Endodermal cell (in vitro differentiated cells): ENCODE results near the gene C1QC. TPM values are rescaled to one million over a fixed set of nuclear protein-coding genes. Genes with fewer than 3 reads are reported as not detected.

Experiments
- DNase-seq: peaks from one replicate; pipeline ENCODE4 v3.0.0-alpha.2; 2017
- H3K27ac ChIP-seq: 2 replicates; pipeline ENCODE4 v1.5.1; 2013; ENCODE audit warnings: mild to moderate bottlenecking, low read depth, low read length, moderate library complexity
- H3K27me3 ChIP-seq: 2 replicates; pipeline ENCODE4 v1.6.1; 2013; ENCODE audit warnings: mild to moderate bottlenecking, low read length, moderate library complexity; ENCODE audit not compliant: insufficient read depth, control insufficient read depth, poor library complexity, severe bottlenecking
- H3K36me3 ChIP-seq: 2 replicates; pipeline ENCODE4 v1.7.0; 2013; ENCODE audit warnings: mild to moderate bottlenecking, low read length, moderate library complexity; ENCODE audit not compliant: control insufficient read depth, insufficient read depth
- H3K4me1 ChIP-seq: one replicate; pipeline ENCODE4 v1.7.0; 2013; ENCODE audit warnings: low read length; ENCODE audit not compliant: control insufficient read depth, insufficient read depth
- H3K4me3 ChIP-seq: 2 replicates; pipeline ENCODE4 v1.5.1; 2013; ENCODE audit warnings: mild to moderate bottlenecking, low read length, moderate library complexity
- H3K9ac ChIP-seq: 2 replicates; pipeline ENCODE4 v1.6.1; 2013; ENCODE audit warnings: mild to moderate bottlenecking, low read length, moderate library complexity; ENCODE audit not compliant: poor library complexity, severe bottlenecking; ENCODE audit errors: extremely low read depth
- H3K9me3 ChIP-seq: 2 replicates; pipeline ENCODE4 v1.6.1; 2013; ENCODE audit warnings: mild to moderate bottlenecking, low read length, moderate library complexity; ENCODE audit not compliant: control insufficient read depth
- H3K27ac Mint-ChIP-seq: 2 replicates; pipeline ENCODE4 v1.8.0; 2020; ENCODE audit warnings: mixed read lengths
- H3K27me3 Mint-ChIP-seq: 2 replicates; pipeline ENCODE4 v1.8.0; 2021; ENCODE audit warnings: mild to moderate bottlenecking, mixed read lengths; ENCODE audit not compliant: insufficient read depth
- H3K36me3 Mint-ChIP-seq: 2 replicates; pipeline ENCODE4 v1.8.0; 2020; ENCODE audit warnings: low read depth, mixed read lengths
- H3K4me1 Mint-ChIP-seq: 2 replicates; pipeline ENCODE4 v1.8.0; 2020; ENCODE audit warnings: mixed read lengths
- H3K4me3 Mint-ChIP-seq: 2 replicates; pipeline ENCODE4 v1.8.0; 2020; ENCODE audit warnings: mild to moderate bottlenecking, moderate library complexity, mixed read lengths
- H3K9me3 Mint-ChIP-seq: 2 replicates; pipeline ENCODE4 v1.8.0; 2020; ENCODE audit warnings: mild to moderate bottlenecking, mixed read lengths
- WGBS, 2 experiments: methylation state at CpG; one replicate each; pipeline versions ENCODE4 v1.1.5 to v1.1.7; 2013; ENCODE audit warnings: missing lambda C conversion rate in 2 of 2, mixed read lengths in 1 of 2; ENCODE audit not compliant: insufficient coverage in 1 of 2, insufficient read length in 1 of 2; 5-methylcytosine and 5-hydroxymethylcytosine counted together
- total RNA-seq, 2 donors: library from RNA; stranded (reverse); fragmentation: NEBNext Ultra II Directional in 1 of 2; extraction: Animal tissue kit (Norgen Biotek cat#: 25700) in 1 of 2; gene quantifications; 2 replicates in 1 of 2; 3 replicates in 1 of 2; pipeline ENCODE4 v1.2.1, GENCODE V29; 2021
- TF ChIP-seq, protein P1 (sequence below): fragments of 200-600 bp; sonication (generic); conservative IDR thresholded peaks from 2 replicates; pipeline ENCODE4 v1.5.0; 2021; ENCODE audit warnings: antibody characterized with exemption, mild to moderate bottlenecking

C1QC gene
- total RNA-seq, 2 donors from 2014 or later, result not detected

- H3K27ac Mint-ChIP-seq, result no peak overlapping the region
- DNase-seq, result no peak
- Histone ChIP-seq H3K27me3 (peaks cover 16% of the 10 kb centered on the region), H3K4me3 (no peak overlapping the region), H3K36me3 (no peaks in the 10 kb centered on the region), H3K9ac (no peak overlapping the region), H3K27ac (no peak overlapping the region), H3K9me3 (no peaks in the 10 kb centered on the region), H3K4me1 (no peaks in the 10 kb centered on the region)
- peaks cover 8% of the 10 kb centered on the region for H3K27me3 Mint-ChIP-seq
- no peaks in the 10 kb centered on the region for H3K4me1 Mint-ChIP-seq
- TF ChIP-seq, protein P1, sequence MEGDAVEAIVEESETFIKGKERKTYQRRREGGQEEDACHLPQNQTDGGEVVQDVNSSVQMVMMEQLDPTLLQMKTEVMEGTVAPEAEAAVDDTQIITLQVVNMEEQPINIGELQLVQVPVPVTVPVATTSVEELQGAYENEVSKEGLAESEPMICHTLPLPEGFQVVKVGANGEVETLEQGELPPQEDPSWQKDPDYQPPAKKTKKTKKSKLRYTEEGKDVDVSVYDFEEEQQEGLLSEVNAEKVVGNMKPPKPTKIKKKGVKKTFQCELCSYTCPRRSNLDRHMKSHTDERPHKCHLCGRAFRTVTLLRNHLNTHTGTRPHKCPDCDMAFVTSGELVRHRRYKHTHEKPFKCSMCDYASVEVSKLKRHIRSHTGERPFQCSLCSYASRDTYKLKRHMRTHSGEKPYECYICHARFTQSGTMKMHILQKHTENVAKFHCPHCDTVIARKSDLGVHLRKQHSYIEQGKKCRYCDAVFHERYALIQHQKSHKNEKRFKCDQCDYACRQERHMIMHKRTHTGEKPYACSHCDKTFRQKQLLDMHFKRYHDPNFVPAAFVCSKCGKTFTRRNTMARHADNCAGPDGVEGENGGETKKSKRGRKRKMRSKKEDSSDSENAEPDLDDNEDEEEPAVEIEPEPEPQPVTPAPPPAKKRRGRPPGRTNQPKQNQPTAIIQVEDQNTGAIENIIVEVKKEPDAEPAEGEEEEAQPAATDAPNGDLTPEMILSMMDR, result no peak
- 87 to 91% methylated on average over 9 to 14 of the region's 15 CpGs for WGBS, 2 experiments
- no peaks in the 10 kb centered on the region for H3K9me3 Mint-ChIP-seq
- no peaks in the 10 kb centered on the region for H3K36me3 Mint-ChIP-seq
- no peak overlapping the region for H3K4me3 Mint-ChIP-seq
These were observed 8.8 kb downstream of the C1QC start for GRCh38 chr1:22651941-22652856.

DNA sequence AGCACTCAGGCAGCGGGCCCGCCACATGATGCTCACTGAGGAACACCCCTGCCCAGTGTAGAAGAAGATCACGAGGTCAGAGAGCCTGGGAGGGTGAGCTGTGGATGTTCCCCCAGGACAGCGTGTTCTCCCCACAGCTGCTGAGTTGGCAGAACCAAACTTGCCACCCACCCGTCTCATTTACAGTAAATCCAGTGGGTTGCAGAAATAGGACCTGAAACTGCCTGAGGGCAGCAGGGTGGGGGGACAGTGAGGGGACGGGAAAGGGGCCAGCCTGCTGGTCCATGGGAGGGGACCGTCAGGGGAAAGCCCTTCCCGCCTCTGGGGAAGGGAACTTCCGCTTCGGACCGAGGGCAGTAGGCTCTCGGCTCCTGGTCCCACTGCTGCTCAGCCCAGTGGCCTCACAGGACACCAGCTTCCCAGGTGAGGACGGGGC lies 9.5 kb downstream of the C1QC start, which contains the start of gene C1QB:
TSS of gene C1QB (plus strand) at position 356 of the 436 bp plus-strand sequence. CDS start 6,227 bp downstream, outside the sequence.
- Mint-ChIP-seq H3K4me3 (no peak within 1 kb of the TSS), H3K36me3 (no peaks in the 10 kb centered on the region), H3K9me3 (no peaks in the 10 kb centered on the region), H3K4me1 (no peaks in the 10 kb centered on the region), H3K27me3 (peaks cover 11% of the 10 kb centered on the region), H3K27ac (no peak within 1 kb of the TSS)
- TF ChIP-seq, protein P1, result no peak
- no peak within 1 kb of the TSS for H3K9ac ChIP-seq
- peaks cover 16% of the 10 kb centered on the region for H3K27me3 ChIP-seq
- H3K9me3 ChIP-seq, result no peaks in the 10 kb centered on the region
- no peak for DNase-seq
- WGBS, 2 experiments, result 83 to 91% methylated on average over 8 to 13 of the region's 13 CpGs
- H3K36me3 ChIP-seq, result no peaks in the 10 kb centered on the region
- no peak within 1 kb of the TSS for H3K4me3 ChIP-seq
- H3K4me1 ChIP-seq, result no peaks in the 10 kb centered on the region
- no peak within 1 kb of the TSS for H3K27ac ChIP-seq

DNA sequence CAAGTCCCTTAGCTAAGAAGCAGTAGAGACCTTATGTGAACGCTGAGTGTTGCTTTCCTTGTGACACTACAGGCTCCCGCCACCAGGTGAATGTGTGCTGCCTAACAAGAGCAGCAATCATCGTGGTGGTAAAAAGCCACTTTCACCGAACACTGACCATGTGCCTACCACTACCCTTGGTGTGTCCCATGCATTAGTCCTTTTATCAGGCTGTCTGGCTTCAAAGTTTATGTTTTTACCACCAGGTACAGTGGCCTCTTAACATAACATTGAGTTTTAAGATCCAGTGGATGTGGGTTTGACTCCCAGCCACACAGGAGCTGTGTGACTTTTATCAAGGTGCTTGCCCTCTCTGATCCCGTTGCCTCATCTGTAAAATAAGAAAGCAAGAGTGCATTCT lies 11.3 kb downstream of the C1QC start:
- no peaks in the 10 kb centered on the region for H3K36me3 Mint-ChIP-seq

More for the DNA sequence above, 11.3 kb downstream of the C1QC start:
- H3K4me1 ChIP-seq, result no peaks in the 10 kb centered on the region
- no peaks in the 10 kb centered on the region for H3K9me3 Mint-ChIP-seq
- 75% methylated on average over 5 of the region's 5 CpGs for WGBS, 2 experiments
- H3K36me3 ChIP-seq, result no peaks in the 10 kb centered on the region
- DNase-seq, result peak; percentile 80
- H3K4me3 Mint-ChIP-seq, result no peak overlapping the region
- peaks cover 11% of the 10 kb centered on the region for H3K27me3 Mint-ChIP-seq
- no peaks in the 10 kb centered on the region for H3K4me1 Mint-ChIP-seq
- no peak overlapping the region for H3K9ac ChIP-seq
- no peaks in the 10 kb centered on the region for H3K9me3 ChIP-seq
- TF ChIP-seq, protein P1, result peak; percentile 67
- peaks cover 16% of the 10 kb centered on the region for H3K27me3 ChIP-seq
- no peak overlapping the region for H3K27ac Mint-ChIP-seq
- H3K4me3 ChIP-seq, result no peak overlapping the region
- no peak overlapping the region for H3K27ac ChIP-seq
